ENCODE measurements around the gene EYS.

The EYS gene

DNA sequence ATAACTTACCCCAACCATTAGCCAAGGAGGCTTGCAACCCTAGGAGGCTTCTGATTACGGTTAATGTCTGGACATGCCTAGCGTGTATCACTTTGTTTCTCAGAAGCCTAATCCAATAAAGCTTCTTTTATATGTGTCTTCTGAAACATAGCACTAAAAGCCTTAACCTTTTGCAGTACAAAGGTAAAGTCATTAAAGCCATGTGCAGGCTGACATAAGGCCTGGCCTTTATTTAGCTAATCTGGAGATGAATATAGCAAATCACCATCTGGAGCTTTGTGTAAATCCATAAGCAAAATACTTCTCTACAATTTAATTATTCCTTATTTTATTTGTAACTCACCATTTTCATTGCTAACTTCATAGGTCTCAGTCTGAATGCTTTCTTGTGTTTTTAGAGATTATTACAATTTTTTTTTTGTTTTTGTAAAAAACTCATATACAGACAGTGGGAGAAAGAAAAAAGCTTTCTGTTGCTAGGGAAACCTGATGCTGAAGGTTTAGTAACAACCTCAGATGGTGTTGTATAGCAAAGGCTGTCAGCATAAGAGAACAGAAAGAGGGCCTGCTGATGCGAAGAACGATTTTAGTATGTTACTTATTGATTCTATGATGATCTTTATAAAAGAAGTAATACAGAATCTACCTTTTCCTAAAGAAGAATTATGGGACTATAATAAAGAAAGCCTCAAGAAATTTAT lies at the start of gene EYS:
TSS of gene EYS (minus strand) at position 101 of the 701 bp plus-strand sequence. CDS start 211,816 bp downstream, outside the sequence.
- DNase-seq (ENCODE audit: low spot score), result no peak

- no peak for DNase-seq (ENCODE audit: low spot score)
Measured at GRCh38 chr6:65746302-65746701, 39.3 kb upstream of the EYS start.

- DNase-seq (ENCODE audit: low spot score), result no peak
Measured at GRCh38 chr6:65745614-65746013, 38.6 kb upstream of the EYS start.

- DNase-seq (ENCODE audit: low spot score), result no peak
Measured at GRCh38 chr6:65728879-65729479, 22.0 kb upstream of the EYS start.

DNA sequence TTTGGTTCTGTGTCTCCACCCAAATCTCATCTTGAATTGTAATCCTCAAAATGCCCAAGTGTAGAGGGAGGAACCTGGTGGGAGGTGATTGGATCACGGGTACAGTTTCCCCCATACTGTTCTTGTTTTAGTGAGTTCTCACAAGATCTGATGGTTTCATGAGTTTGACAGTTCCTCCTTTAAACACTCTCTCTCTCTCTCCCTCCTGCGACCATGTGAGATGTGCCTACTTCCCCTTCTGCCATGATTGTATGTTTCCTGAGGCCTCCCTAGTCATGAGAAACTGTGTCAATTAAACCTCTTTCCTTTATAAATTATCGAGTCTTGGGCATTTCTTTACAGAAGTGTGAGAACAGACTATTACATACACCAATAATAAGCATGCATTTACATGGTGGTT lies 12.1 kb upstream of the EYS start:
- DNase-seq (ENCODE audit: low spot score), result no peak

DNA sequence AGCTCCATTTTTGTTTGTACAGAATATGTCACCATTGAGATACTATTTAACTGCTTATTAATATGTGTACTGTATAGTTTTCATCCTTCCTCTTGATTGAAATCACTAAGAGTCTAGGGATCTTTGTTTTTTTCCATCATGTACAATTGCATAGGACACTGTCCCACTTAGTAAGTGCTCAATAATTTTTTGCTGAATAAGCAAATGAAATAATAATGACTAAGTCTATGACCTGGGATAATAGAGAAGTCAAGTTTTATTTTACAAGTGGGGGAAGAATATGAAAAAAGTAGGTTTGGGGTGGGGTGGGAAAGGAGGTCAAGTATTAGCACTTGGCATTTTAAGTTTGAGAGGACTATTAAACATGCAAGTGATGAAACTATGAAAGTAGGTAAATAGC lies 4.5 kb upstream of the EYS start:
- no peak for DNase-seq (ENCODE audit: low spot score)

GRCh38 chr6:65709099-65709830 lies 2.2 kb upstream of the EYS start:
- no peak for DNase-seq (ENCODE audit: low spot score)

DNA sequence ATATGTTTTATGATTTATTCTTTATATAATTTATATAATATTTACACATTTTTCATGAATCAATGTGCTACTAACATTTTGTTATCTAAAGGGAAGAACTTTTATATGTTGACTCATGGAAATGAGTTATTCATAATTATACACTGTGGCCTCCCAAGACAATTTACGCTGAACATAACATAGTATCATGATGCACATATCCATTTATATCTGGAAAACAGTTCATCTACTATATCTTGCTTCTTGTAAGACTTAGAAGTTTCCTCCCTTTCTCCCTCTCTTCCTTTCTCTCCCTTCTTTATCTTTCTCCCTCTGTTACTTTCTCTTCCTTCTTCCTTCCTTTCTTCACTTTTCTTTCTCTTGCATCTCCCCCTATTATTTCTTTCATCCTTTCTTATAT lies 1.1 kb upstream of the EYS start:
- DNase-seq (ENCODE audit: low spot score), result no peak

- DNase-seq (ENCODE audit: low spot score), result no peak
Measured at GRCh38 chr6:65706436-65706835, 590 bp downstream of the EYS start.

GRCh38 chr6:65701325-65701724 lies 5.7 kb downstream of the EYS start:
- DNase-seq (ENCODE audit: low spot score), result no peak

DNA sequence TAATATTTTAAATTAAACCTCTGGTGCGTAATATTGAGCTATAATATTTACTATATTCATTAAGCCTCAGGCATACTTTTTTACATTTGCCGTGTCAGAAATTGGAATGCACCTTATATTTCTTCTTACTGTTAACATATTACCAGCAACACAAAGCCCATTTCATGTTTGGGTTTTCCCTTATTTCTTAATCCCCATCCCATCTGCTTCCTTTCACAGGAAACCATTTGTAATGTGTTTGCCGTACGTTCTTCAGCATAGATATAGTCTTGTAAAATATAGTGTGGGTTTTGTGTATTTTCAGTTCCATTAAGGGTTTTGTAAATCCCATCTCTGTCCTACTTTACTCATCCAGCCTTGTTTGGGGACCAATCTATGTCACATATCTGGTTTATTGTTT lies 6.5 kb downstream of the EYS start:
- DNase-seq (ENCODE audit: low spot score), result no peak

GRCh38 chr6:65692109-65692508 lies 14.9 kb downstream of the EYS start:
- no peak for DNase-seq (ENCODE audit: low spot score)

DNA sequence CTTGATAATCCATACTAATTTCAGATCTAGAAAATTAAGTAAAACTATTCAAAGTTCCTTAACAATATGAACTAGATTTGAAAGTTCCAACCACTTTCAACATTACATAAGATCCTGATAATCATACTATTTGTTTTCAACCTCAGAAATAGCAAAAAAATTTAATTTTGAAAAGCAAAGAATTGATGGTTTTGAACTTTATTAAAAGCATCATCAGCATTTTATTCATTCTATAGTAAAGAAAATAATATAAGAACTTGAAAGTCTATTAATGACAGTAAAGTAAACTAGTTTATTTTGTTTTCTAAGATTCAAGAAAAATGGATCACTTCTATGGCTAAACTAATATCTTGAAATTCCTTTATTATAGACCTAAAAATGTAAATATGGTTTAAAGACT lies 26.8 kb downstream of the EYS start:
- DNase-seq (ENCODE audit: low spot score), result no peak

GRCh38 chr6:65671922-65672321 lies 35.1 kb downstream of the EYS start:
- DNase-seq (ENCODE audit: low spot score), result no peak

DNA sequence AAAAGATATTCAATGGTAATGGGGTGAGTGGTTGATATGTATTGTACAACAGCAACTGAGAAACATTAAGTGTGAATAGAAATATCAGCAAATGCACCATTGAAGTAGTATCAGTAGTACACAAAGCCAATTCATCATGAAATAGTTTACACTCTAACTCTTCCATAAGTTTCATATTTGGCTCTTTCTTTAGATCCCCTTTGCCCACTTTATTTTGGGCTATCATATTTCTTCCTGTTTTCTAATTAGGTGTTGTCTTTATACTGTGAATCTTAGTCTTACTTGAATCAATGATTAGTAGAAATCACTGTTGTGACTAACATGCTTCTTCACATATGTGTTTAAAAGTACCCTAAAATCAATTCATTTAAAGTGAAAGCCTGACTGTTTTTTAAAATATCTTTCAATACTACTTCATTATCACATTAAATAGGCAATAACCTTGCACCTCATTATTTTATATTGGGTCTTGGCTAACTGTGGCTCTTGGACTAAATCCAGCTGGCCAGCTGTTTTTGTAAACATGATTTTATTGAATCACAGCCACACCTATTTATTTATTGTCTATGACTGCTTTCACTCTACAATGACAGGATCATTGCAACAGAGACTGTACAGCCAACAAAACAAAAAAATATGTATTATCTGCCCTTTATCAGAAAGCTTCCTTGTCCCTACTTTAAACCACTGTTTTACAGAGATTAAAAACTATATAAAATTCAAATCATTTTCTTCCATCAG lies 38.9 kb downstream of the EYS start:
- no peak for DNase-seq (ENCODE audit: low spot score)

DNA sequence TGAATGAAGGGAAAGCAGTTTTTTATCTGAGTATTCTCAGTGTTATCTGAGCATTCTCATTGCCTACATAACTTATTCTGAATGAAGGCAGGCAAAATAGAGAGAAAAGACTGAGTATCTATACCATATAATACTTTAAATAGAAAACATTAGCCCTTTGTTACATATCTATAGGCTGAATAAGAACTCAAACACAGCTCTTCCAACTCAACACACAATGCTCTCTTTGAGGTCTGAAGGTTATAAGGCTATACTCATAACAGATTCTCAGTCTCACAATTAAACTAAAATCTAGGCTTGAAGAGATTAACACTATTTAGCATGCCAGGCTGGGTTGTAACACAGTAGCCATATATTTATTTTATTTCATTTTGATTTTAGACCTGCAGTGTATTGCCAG lies 56.9 kb downstream of the EYS start:
- DNase-seq (ENCODE audit: low spot score), result no peak

- DNase-seq (ENCODE audit: low spot score), result no peak
Measured at GRCh38 chr6:65649392-65649791, 57.6 kb downstream of the EYS start.

- no peak for DNase-seq (ENCODE audit: low spot score)
Measured at GRCh38 chr6:65646544-65646943, 60.5 kb downstream of the EYS start.

DNA sequence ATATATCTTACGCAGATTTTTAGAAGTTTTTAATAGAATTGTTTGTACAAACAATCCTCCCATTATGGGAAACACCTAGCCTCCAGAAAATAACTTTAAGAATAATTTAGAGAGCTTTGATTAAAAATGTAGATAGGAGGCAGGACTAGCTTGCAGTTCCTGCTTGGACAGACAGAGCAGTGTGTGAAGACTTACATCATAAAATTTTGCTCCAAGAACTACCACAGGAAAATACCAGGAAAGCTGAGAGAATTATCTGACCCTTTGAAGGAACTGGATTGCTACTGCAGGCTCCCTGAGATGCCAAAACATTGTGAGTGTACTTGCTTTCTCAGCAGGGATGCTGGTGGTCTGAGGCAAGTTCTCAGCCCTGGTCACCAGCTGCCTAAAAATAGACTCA lies 64.2 kb downstream of the EYS start:
- no peak for DNase-seq (ENCODE audit: low spot score)

GRCh38 chr6:65638047-65638831 lies 68.8 kb downstream of the EYS start:
- no peak for DNase-seq (ENCODE audit: low spot score)

GRCh38 chr6:65637289-65638046 lies 69.6 kb downstream of the EYS start:
- DNase-seq (ENCODE audit: low spot score), result no peak

Data from AG08395 (cell line).